HepG2 (cell line): ENCODE results near the gene ATRIP. TPM values are rescaled to one million over a fixed set of nuclear protein-coding genes. Genes with fewer than 3 reads are reported as not detected.

ENCODE experiments used
- AGO2 ChIP-seq: fragments of 200-400 bp; formaldehyde crosslinking; optimal IDR thresholded peaks from 2 replicates; pipeline ENCODE3; 2017; ENCODE audit warnings: mild to moderate bottlenecking, low read depth, low read length, moderate library complexity
- EHMT2 ChIP-seq: fragments of 200-600 bp; sonication (generic); IDR thresholded peaks from 2 replicates; pipeline ENCODE4 v1.7.0; 2017; ENCODE audit warnings: antibody characterized with exemption, low read depth, low read length, borderline replicate concordance
- GPBP1L1 ChIP-seq: sonication (generic); formaldehyde crosslinking; IDR thresholded peaks from 2 replicates; pipeline ENCODE4 v1.5.0; 2020; ENCODE audit warnings: mild to moderate bottlenecking, missing genetic modification reagents
- NKX3-1 ChIP-seq: sonication (generic); formaldehyde crosslinking; IDR thresholded peaks from 2 replicates; pipeline ENCODE4 v1.5.0; 2020; ENCODE audit warnings: missing genetic modification reagents
- POLR2A ChIP-seq, 2 experiments: IDR thresholded peaks; 2 replicates each; pipeline ENCODE4 v1.6.1; 2011; ENCODE audit warnings: low read depth in 2 of 2, low read length in 2 of 2, mild to moderate bottlenecking in 1 of 2, moderate library complexity in 1 of 2; ENCODE audit not compliant: insufficient read depth in 1 of 2
- PRPF4 ChIP-seq: fragments of 200-400 bp; formaldehyde crosslinking; IDR thresholded peaks from 2 replicates; pipeline ENCODE4 v1.6.1; 2016; ENCODE audit warnings: low read length, low read depth; ENCODE audit not compliant: poor library complexity, severe bottlenecking
- SETDB1 ChIP-seq: sonication (generic); formaldehyde crosslinking; IDR thresholded peaks from 2 replicates; pipeline ENCODE4 v1.5.1; 2020; ENCODE audit warnings: missing genetic modification reagents, mild to moderate bottlenecking, borderline replicate concordance
- SOX6 ChIP-seq, 2 experiments: fragments of 450-650 bp in 1 of 2; sonication (generic) in 1 of 2; formaldehyde crosslinking in 1 of 2; IDR thresholded peaks; 2 replicates each; pipeline versions ENCODE4 v1.4.0 to v1.6.1; 2017 to 2020; ENCODE audit warnings: antibody characterized with exemption in 1 of 2, mild to moderate bottlenecking in 1 of 2, missing genetic modification reagents in 1 of 2
- STAT5B ChIP-seq: sonication (generic); formaldehyde crosslinking; IDR thresholded peaks from 2 replicates; pipeline ENCODE4 v1.4.0; 2020; ENCODE audit warnings: missing genetic modification reagents
- THAP11 ChIP-seq: IDR thresholded peaks from 2 replicates; pipeline ENCODE4 v1.6.1; 2016; ENCODE audit warnings: missing biosample characterization, missing genetic modification reagents
- TSC22D2 ChIP-seq: sonication (generic); formaldehyde crosslinking; IDR thresholded peaks from 2 replicates; pipeline ENCODE4 v1.5.1; 2020; ENCODE audit warnings: missing genetic modification reagents, mild to moderate bottlenecking, borderline replicate concordance
- ZNF713 ChIP-seq: sonication (generic); formaldehyde crosslinking; IDR thresholded peaks from 2 replicates; pipeline ENCODE4 v1.4.0; 2020; ENCODE audit warnings: mild to moderate bottlenecking, missing genetic modification reagents
- ZNF879 ChIP-seq: sonication (generic); formaldehyde crosslinking; IDR thresholded peaks from 2 replicates; pipeline ENCODE4 v1.8.1; 2023; ENCODE audit warnings: missing genetic modification reagents
- ZSCAN22 ChIP-seq: sonication (generic); formaldehyde crosslinking; IDR thresholded peaks from 2 replicates; pipeline ENCODE4 v1.4.0; 2020; ENCODE audit warnings: mild to moderate bottlenecking, missing genetic modification reagents
- polyA plus RNA-seq, 8 experiments: library from polyadenylated mRNA; depleted of rRNA in 3 of 8; stranded (reverse) in 7 of 8; unstranded in 1 of 8; fragments of >200 nt; fragmentation: Illumina TruSeq in 4 of 8; extraction: Trizol in 4 of 8; gene quantifications; 2 replicates each; pipeline versions ENCODE4 v1.2.1 to v1.2.3, GENCODE V29; 2011 to 2016; ENCODE audit warnings: low read depth in 4 of 8, missing spikeins in 1 of 8, mixed read lengths in 1 of 8; ENCODE audit not compliant: insufficient read depth in 1 of 8
- total RNA-seq, 5 experiments: library from RNA; depleted of rRNA; stranded (reverse); fragments of >200 nt; fragmentation: Illumina TruSeq; extraction: Trizol; gene quantifications; 2 replicates each; pipeline ENCODE4 v1.2.3, GENCODE V29; 2016; ENCODE audit warnings: low read depth in 1 of 5
- TF ChIP-seq, protein P1 (sequence below): sonication (generic); formaldehyde crosslinking; IDR thresholded peaks from 2 replicates; pipeline ENCODE4 v1.9.0; 2022; ENCODE audit warnings: low read depth, missing genetic modification reagents
- TF ChIP-seq, protein P2 (sequence below): sonication (generic); formaldehyde crosslinking; IDR thresholded peaks from 2 replicates; pipeline ENCODE4 v1.5.0; 2020; ENCODE audit warnings: missing genetic modification reagents
- TF ChIP-seq, protein P3 (sequence below): sonication (generic); formaldehyde crosslinking; IDR thresholded peaks from 2 replicates; pipeline ENCODE4 v1.5.1; 2020; ENCODE audit warnings: mild to moderate bottlenecking, missing genetic modification reagents, borderline replicate concordance

Gene ATRIP
- total and polyA plus RNA-seq, 2 of the 13 experiments (the other 11 are each of a cell fraction or from before 2014, with no cell fraction given): 5.1 to 12.5 TPM

DNA sequence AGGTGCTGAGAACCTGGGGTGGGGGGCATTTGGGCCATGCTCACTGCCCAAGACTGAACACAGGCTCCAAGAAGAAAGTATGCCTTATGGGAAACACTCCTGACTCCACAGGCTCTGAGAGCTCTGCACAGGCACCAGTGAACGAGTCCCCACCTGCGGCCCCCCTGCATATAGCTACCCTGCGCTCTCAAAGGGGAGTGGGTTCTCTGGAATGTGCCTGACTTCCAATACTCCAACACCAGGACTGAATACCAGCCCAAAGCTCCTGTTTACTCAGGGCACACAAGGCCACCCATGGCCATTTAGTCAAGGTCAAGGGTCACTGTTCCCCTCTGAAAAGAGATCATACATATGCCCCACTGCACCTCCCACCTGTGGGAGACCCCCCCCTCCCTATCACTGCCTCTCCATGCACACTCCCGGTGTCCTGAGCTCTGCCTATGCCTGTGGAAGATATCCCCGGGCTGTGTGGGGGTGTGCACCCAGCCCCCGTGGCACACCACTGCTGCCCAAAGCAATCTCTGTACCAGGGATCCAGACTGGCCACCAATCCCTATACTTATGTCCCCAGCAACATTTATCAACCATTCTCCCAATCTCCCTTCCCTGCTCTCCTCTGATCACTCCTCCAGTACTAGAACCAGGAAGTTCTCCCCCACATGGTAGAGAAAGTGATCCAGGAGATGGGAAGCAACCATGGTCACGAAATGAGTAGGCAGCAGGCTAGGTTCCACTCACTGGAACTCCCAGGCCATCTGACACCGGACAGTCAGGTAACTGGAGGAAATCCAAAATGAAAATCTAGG lies 15.1 kb upstream of the ATRIP start (continued):
- TF ChIP-seq, protein P1, sequence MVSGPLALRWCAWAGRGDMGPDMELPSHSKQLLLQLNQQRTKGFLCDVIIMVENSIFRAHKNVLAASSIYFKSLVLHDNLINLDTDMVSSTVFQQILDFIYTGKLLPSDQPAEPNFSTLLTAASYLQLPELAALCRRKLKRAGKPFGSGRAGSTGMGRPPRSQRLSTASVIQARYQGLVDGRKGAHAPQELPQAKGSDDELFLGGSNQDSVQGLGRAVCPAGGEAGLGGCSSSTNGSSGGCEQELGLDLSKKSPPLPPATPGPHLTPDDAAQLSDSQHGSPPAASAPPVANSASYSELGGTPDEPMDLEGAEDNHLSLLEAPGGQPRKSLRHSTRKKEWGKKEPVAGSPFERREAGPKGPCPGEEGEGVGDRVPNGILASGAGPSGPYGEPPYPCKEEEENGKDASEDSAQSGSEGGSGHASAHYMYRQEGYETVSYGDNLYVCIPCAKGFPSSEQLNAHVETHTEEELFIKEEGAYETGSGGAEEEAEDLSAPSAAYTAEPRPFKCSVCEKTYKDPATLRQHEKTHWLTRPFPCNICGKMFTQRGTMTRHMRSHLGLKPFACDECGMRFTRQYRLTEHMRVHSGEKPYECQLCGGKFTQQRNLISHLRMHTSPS (CRISPR knock-in tag): peak; percentile 88
- no peak for TF ChIP-seq ZSCAN22 (CRISPR knock-in tag)
- TF ChIP-seq ZNF879 (CRISPR knock-in tag): no peak
- TF ChIP-seq PRPF4: no peak
- 0 out of 2 replicates have a peak, but pooled peaks have one; percentile 60 for TF ChIP-seq THAP11
- TF ChIP-seq AGO2: no peak
- TF ChIP-seq EHMT2: no peak
- TF ChIP-seq, protein P2, sequence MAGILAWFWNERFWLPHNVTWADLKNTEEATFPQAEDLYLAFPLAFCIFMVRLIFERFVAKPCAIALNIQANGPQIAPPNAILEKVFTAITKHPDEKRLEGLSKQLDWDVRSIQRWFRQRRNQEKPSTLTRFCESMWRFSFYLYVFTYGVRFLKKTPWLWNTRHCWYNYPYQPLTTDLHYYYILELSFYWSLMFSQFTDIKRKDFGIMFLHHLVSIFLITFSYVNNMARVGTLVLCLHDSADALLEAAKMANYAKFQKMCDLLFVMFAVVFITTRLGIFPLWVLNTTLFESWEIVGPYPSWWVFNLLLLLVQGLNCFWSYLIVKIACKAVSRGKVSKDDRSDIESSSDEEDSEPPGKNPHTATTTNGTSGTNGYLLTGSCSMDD: no peak
- TF ChIP-seq GPBP1L1 (CRISPR knock-in tag): no peak
- no peak for TF ChIP-seq ZNF713 (CRISPR knock-in tag)
- peak; percentile 81; the same call in 1 of the 2 replicates for TF ChIP-seq NKX3-1
- TF ChIP-seq, protein P3, sequence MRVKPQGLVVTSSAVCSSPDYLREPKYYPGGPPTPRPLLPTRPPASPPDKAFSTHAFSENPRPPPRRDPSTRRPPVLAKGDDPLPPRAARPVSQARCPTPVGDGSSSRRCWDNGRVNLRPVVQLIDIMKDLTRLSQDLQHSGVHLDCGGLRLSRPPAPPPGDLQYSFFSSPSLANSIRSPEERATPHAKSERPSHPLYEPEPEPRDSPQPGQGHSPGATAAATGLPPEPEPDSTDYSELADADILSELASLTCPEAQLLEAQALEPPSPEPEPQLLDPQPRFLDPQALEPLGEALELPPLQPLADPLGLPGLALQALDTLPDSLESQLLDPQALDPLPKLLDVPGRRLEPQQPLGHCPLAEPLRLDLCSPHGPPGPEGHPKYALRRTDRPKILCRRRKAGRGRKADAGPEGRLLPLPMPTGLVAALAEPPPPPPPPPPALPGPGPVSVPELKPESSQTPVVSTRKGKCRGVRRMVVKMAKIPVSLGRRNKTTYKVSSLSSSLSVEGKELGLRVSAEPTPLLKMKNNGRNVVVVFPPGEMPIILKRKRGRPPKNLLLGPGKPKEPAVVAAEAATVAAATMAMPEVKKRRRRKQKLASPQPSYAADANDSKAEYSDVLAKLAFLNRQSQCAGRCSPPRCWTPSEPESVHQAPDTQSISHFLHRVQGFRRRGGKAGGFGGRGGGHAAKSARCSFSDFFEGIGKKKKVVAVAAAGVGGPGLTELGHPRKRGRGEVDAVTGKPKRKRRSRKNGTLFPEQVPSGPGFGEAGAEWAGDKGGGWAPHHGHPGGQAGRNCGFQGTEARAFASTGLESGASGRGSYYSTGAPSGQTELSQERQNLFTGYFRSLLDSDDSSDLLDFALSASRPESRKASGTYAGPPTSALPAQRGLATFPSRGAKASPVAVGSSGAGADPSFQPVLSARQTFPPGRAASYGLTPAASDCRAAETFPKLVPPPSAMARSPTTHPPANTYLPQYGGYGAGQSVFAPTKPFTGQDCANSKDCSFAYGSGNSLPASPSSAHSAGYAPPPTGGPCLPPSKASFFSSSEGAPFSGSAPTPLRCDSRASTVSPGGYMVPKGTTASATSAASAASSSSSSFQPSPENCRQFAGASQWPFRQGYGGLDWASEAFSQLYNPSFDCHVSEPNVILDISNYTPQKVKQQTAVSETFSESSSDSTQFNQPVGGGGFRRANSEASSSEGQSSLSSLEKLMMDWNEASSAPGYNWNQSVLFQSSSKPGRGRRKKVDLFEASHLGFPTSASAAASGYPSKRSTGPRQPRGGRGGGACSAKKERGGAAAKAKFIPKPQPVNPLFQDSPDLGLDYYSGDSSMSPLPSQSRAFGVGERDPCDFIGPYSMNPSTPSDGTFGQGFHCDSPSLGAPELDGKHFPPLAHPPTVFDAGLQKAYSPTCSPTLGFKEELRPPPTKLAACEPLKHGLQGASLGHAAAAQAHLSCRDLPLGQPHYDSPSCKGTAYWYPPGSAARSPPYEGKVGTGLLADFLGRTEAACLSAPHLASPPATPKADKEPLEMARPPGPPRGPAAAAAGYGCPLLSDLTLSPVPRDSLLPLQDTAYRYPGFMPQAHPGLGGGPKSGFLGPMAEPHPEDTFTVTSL (CRISPR knock-in tag): peak; percentile 62; the same call in 1 of the 2 replicates
- 0 out of 2 replicates have a peak, but pooled peaks have one; percentile 35 for TF ChIP-seq STAT5B (CRISPR knock-in tag)
- no peak for TF ChIP-seq SETDB1
- TF ChIP-seq SOX6 (IDR thresholded peaks at IDR 0.05): no peak
- peak; percentile 85 for TF ChIP-seq SOX6 (CRISPR knock-in tag; IDR thresholded peaks at IDR 0.05)
- TF ChIP-seq TSC22D2 (CRISPR knock-in tag): no peak
- TF ChIP-seq POLR2A (IDR thresholded peaks at IDR 0.05; ENCODE audit: insufficient read depth in 1 of 2, low read depth in 2 of 2, low read length in 2 of 2): no peak
